K562 (cell line): ENCODE results near the gene SLC25A48. TPM values are rescaled to one million over a fixed set of nuclear protein-coding genes. Genes with fewer than 3 reads are reported as not detected.

Experiments
- ATAC-seq: fragments of 200-7000 bp; cut with Tn5 transposase; 3 replicates; pipeline ENCODE4 v1.9.1; 2020; ENCODE audit warnings: moderate library complexity
- BruUV-seq: library from RNA; stranded (reverse); fragments of 400-500 nt; replicated peaks from 2 replicates; lab custom pipeline; 2021; lab: Mats Ljungman, UMichigan
- CTCF ChIA-PET: fragments of 300-600 bp; formaldehyde crosslinking; extraction: SDS; loops from one replicate; lab custom pipeline; 2021; ENCODE audit warnings: low intra/inter-chr PET ratio; lab: Yijun Ruan, JAX
- POLR2A ChIA-PET: fragments of 300-600, 350-650 bp; sonication (Branson Sonifier 250); formaldehyde crosslinking; extraction: SDS; loops from one replicate; lab custom pipeline; 2021; ENCODE audit warnings: antibody characterized with exemption, inconsistent platforms; lab: Yijun Ruan, JAX
- DNase-seq, 4 experiments: peaks; one replicate each; pipeline versions ENCODE4 v3.0.0 to v3.0.0-alpha.2; 2011 to 2018; ENCODE audit warnings: low spot score in 3 of 4, mixed read lengths in 3 of 4; ENCODE audit errors: extremely low read depth in 1 of 4
- FAIRE-seq: peaks from 2 replicates; lab custom pipeline; 2011; peaks lifted over from hg19 to GRCh38; lab: Jason Lieb, UNC
- H2AFZ ChIP-seq: 2 replicates; pipeline ENCODE4 v1.6.0; 2011; ENCODE audit warnings: low read depth, low read length, control low read depth, inconsistent platforms
- H3K27ac ChIP-seq: fragments of 200-600 bp; 3 replicates; pipeline ENCODE4 v1.8.0; 2011; ENCODE audit warnings: low read depth, mild to moderate bottlenecking, control low read depth, inconsistent platforms, low read length, moderate library complexity, mixed read lengths; ENCODE audit errors: extremely low read depth
- H3K27me3 ChIP-seq, 2 experiments: fragments of 300-600 bp in 1 of 2; 2 replicates in 1 of 2; 3 replicates in 1 of 2; pipeline versions ENCODE4 v1.6.0 to v1.8.0; 2011; ENCODE audit warnings: inconsistent platforms in 2 of 2, low read length in 2 of 2, mild to moderate bottlenecking in 1 of 2, mixed read lengths in 1 of 2, moderate library complexity in 1 of 2; ENCODE audit not compliant: control insufficient read depth in 2 of 2, insufficient read depth in 2 of 2
- H3K36me3 ChIP-seq: fragments of 300-600 bp; 3 replicates; pipeline ENCODE4 v1.8.0; 2011; ENCODE audit warnings: mild to moderate bottlenecking, low read length, inconsistent platforms; ENCODE audit not compliant: control insufficient read depth, insufficient read depth
- H3K4me1 ChIP-seq, 2 experiments: fragments of 200-600 bp in 1 of 2; replicated peaks in 1 of 2; 2 replicates in 1 of 2; 3 replicates in 1 of 2; pipeline versions ENCODE4 v1.5.1 to v1.8.0; 2011; ENCODE audit warnings: inconsistent platforms in 2 of 2, low read length in 2 of 2, mild to moderate bottlenecking in 1 of 2, mixed read lengths in 1 of 2, moderate library complexity in 1 of 2; ENCODE audit not compliant: control insufficient read depth in 2 of 2, insufficient read depth in 2 of 2
- H3K4me2 ChIP-seq: 2 replicates; pipeline ENCODE4 v1.6.1; 2011; ENCODE audit warnings: low read length, control low read depth, inconsistent platforms, mixed read lengths; ENCODE audit not compliant: insufficient read depth
- H3K4me3 ChIP-seq: fragments of 200-600 bp; sonication (generic), shearing (Covaris generic); 2 replicates; pipeline ENCODE4 v1.5.1; 2016; ENCODE audit warnings: control low read depth, inconsistent platforms
- H3K79me2 ChIP-seq: fragments of 200-600 bp; 3 replicates; pipeline ENCODE4 v1.8.0; 2011; ENCODE audit warnings: low read length, inconsistent platforms; ENCODE audit not compliant: control insufficient read depth, insufficient read depth
- H3K9ac ChIP-seq, 2 experiments: 2 replicates each; pipeline versions ENCODE4 v1.6.0 to v1.6.1; 2011; ENCODE audit warnings: low read depth in 2 of 2, low read length in 2 of 2, control low read depth in 1 of 2, inconsistent platforms in 1 of 2, mild to moderate bottlenecking in 1 of 2, mixed read lengths in 1 of 2; ENCODE audit not compliant: insufficient read depth in 1 of 2
- H3K9me1 ChIP-seq: one replicate; pipeline ENCODE4 v1.6.0; 2011; ENCODE audit warnings: inconsistent platforms, mild to moderate bottlenecking, low read length, moderate library complexity; ENCODE audit not compliant: control insufficient read depth, insufficient read depth
- H3K9me3 ChIP-seq: replicated peaks from 2 replicates; pipeline ENCODE4 v1.5.1; 2011; ENCODE audit warnings: low read depth, low read length, inconsistent platforms; ENCODE audit not compliant: control insufficient read depth, insufficient read depth
- H4K20me1 ChIP-seq: replicated peaks from 2 replicates; pipeline ENCODE4 v1.6.1; 2011; ENCODE audit warnings: low read length, inconsistent platforms, mixed read lengths; ENCODE audit not compliant: control insufficient read depth, insufficient read depth
- MEIS2 ChIP-seq: fragments of 450-650 bp; IDR thresholded peaks from 2 replicates; pipeline ENCODE4 v1.6.1; 2014; ENCODE audit warnings: mild to moderate bottlenecking; ENCODE audit not compliant: partially characterized antibody
- PTBP1 ChIP-seq: fragments of 200-400 bp; formaldehyde crosslinking; IDR thresholded peaks from 2 replicates; pipeline ENCODE4 v1.6.1; 2017; ENCODE audit warnings: low read depth, low read length
- ZFP30 ChIP-seq: fragments of 250-450 bp; sonication (Bioruptor Pico); IDR thresholded peaks from 2 replicates; pipeline ENCODE4 v1.8.0; 2022; ENCODE audit warnings: moderate library complexity, mild to moderate bottlenecking, inconsistent platforms, borderline replicate concordance
- ZNF764 ChIP-seq: fragments of 250-450 bp; sonication (Bioruptor Pico); IDR thresholded peaks from 2 replicates; pipeline ENCODE4 v1.4.0; 2020; ENCODE audit warnings: low read depth, mild to moderate bottlenecking, moderate library complexity
- WGBS: fragments of 100-300 bp; shearing (Covaris generic); methylation state at CpG from one replicate; pipeline ENCODE4 v1.1.6; 2016; ENCODE audit warnings: low coverage, mixed read lengths; ENCODE audit not compliant: insufficient coverage; ENCODE audit errors: missing lambda C conversion rate; 5-methylcytosine and 5-hydroxymethylcytosine counted together
- in situ Hi-C: fragments of 300-500 bp; cut with MboI; formaldehyde crosslinking; loops from 4 replicates; pipeline ENCODE4 v1.15.0; 2018; ENCODE audit warnings: inconsistent platforms, mixed read lengths
- intact Hi-C: fragments of 100-400 bp; cut with micrococcal nuclease; formaldehyde crosslinking; loops from 2 replicates; pipeline ENCODE4 v1.14.2; 2022
- polyA plus RNA-seq, 8 experiments: library from polyadenylated mRNA; depleted of rRNA in 4 of 8; stranded (reverse) in 5 of 8; unstranded in 3 of 8; fragments of >200 nt; fragmentation: Nextera tagmentation in 2 of 8; fragmentation: Illumina TruSeq in 1 of 8; extraction: Ambion mirVana in 2 of 8; extraction: Trizol in 1 of 8; gene quantifications; 2 replicates each; pipeline versions ENCODE4 v1.2.1 to v1.2.3, GENCODE V29; 2011 to 2014; ENCODE audit warnings: inconsistent platforms in 1 of 8, missing spikeins in 1 of 8
- total RNA-seq, 7 experiments: library from RNA; depleted of rRNA in 6 of 7; stranded (reverse); fragments of >200 nt in 6 of 7; fragmentation: Illumina TruSeq in 2 of 7; extraction: Trizol in 2 of 7; gene quantifications; 2 replicates each; pipeline versions ENCODE4 v1.2.1 to v1.2.3, GENCODE V29; 2011 to 2021; ENCODE audit warnings: low replicate concordance in 1 of 7
- TF ChIP-seq, protein P1 (sequence below): fragments of 250-450 bp; sonication (Bioruptor Pico); IDR thresholded peaks from 2 replicates; pipeline ENCODE4 v1.4.0; 2020; ENCODE audit warnings: mild to moderate bottlenecking, moderate library complexity, borderline replicate concordance

The SLC25A48 gene
- total and polyA plus RNA-seq, 9 of the 15 experiments (the other 6 are each of a cell fraction or from before 2014, with no cell fraction given): 0.08 to 0.35 (median 0.23) TPM; not detected in 1

- H3K9ac ChIP-seq: no peak overlapping the region
- no peak for TF ChIP-seq ZNF764 (CRISPR knock-in tag)
- TF ChIP-seq ZFP30 (CRISPR knock-in tag): no peak
- TF ChIP-seq, protein P1, sequence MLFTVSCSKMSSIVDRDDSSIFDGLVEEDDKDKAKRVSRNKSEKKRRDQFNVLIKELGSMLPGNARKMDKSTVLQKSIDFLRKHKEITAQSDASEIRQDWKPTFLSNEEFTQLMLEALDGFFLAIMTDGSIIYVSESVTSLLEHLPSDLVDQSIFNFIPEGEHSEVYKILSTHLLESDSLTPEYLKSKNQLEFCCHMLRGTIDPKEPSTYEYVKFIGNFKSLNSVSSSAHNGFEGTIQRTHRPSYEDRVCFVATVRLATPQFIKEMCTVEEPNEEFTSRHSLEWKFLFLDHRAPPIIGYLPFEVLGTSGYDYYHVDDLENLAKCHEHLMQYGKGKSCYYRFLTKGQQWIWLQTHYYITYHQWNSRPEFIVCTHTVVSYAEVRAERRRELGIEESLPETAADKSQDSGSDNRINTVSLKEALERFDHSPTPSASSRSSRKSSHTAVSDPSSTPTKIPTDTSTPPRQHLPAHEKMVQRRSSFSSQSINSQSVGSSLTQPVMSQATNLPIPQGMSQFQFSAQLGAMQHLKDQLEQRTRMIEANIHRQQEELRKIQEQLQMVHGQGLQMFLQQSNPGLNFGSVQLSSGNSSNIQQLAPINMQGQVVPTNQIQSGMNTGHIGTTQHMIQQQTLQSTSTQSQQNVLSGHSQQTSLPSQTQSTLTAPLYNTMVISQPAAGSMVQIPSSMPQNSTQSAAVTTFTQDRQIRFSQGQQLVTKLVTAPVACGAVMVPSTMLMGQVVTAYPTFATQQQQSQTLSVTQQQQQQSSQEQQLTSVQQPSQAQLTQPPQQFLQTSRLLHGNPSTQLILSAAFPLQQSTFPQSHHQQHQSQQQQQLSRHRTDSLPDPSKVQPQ (CRISPR knock-in tag): no peak
- TF ChIP-seq MEIS2: no peak
- no peak for TF ChIP-seq PTBP1
- H2AFZ ChIP-seq: no peak overlapping the region
- H3K4me3 ChIP-seq: no peak overlapping the region
- no peaks in the 10 kb centered on the region for H3K4me1 ChIP-seq
- FAIRE-seq (no peak), DNase-seq (no peak), ATAC-seq (no peak)
- in situ Hi-C loops: no loop called here
- H3K9me3 ChIP-seq: no peaks in the 10 kb centered on the region
- H3K27me3 ChIP-seq: peaks cover 2 to 38% of the 10 kb centered on the region in 2 experiments; a peak in 3 of 5 replicates
- H3K27ac ChIP-seq: no peak overlapping the region
- BruUV-seq: no TSS peak
- CTCF ChIA-PET: no interaction called here
- no peaks in the 10 kb centered on the region for H3K9me1 ChIP-seq
- WGBS: 0% methylated on average over 4 of the region's 4 CpGs
- intact Hi-C loops: no loop called here
- H3K36me3 ChIP-seq: no peaks in the 10 kb centered on the region
- no peak overlapping the region for H3K4me2 ChIP-seq
- no peaks in the 10 kb centered on the region for H3K79me2 ChIP-seq
- POLR2A ChIA-PET: interaction anchor here (1.2 kb wide), 1 partner anchor 10 kb away, joined by 6 read pairs; no protein-coding TSS in a partner anchor
- H4K20me1 ChIP-seq: no peaks in the 10 kb centered on the region
Observed at GRCh38 chr5:135881244-135881643, 46.8 kb downstream of the SLC25A48 start.
